Raji (cell line): ENCODE results near the gene PRSS33.

Experiments used
- POLR2A ChIP-seq: IDR thresholded peaks from 2 replicates; pipeline ENCODE4 v1.6.1; 2011; ENCODE audit warnings: low read depth, low read length, control low read depth; ENCODE audit not compliant: insufficient read depth

PRSS33 gene, protein sequence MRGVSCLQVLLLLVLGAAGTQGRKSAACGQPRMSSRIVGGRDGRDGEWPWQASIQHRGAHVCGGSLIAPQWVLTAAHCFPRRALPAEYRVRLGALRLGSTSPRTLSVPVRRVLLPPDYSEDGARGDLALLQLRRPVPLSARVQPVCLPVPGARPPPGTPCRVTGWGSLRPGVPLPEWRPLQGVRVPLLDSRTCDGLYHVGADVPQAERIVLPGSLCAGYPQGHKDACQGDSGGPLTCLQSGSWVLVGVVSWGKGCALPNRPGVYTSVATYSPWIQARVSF

DNA sequence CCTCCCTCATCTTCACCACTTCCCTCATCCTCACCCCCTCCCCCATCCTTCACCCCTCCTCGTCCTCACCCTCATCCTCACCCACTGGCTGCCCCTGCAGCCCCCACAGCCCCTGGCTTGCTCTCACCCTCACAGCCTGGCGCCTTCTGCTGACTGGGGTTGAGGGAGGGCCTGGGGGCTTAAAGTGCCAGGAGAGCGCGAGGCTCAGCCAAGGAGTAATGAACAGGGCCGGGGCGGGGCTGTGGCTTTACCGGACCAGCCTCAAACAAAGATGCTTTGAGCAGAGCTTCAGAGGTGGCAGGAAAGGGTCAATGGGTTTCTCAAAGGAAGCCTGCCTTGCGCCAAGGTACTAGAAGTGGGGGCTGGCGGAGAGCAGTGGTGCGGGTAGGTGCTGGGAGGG lies at the start of gene PRSS33:
TSS of gene PRSS33 (minus strand) at position 155 of the 400 bp plus-strand sequence. CDS start 1,013 bp downstream, outside the sequence.
- TF ChIP-seq POLR2A = no peak

DNA sequence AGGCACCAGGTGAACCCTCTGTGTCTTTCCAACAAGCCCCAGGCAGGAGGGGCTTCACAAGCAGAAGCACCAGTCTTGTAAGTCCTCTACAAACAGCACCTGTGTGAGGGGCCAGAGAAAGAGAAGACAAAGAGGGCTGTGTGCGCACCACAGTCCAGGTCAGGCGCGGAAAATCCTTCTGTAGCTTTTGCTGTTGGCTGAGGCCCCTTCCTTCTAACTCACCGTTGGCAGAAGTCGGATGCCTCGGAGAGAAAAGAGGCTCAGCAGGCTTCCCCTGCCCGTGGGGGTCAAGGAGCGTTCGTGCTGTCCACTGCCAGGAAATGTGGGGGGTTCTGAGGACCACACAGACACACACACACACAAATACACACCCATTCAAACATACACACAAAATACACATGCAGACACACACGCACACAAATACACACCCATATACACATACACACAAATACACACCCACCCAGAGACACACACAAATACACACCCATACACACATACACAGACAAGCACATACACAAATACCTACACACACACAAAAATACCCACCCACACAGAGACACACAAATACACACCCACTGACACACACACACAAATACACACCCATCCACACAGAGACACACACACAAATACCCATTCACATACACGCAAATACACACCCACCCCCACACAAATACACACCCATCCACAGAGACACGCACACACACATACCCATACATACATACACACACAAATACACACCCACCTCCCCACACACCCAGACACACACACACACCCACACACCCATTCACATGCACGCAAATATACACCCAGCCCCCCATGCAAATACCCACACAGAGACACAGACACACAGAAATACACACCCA lies 49.5 kb upstream of the PRSS33 start:
- TF ChIP-seq POLR2A = no peak

DNA sequence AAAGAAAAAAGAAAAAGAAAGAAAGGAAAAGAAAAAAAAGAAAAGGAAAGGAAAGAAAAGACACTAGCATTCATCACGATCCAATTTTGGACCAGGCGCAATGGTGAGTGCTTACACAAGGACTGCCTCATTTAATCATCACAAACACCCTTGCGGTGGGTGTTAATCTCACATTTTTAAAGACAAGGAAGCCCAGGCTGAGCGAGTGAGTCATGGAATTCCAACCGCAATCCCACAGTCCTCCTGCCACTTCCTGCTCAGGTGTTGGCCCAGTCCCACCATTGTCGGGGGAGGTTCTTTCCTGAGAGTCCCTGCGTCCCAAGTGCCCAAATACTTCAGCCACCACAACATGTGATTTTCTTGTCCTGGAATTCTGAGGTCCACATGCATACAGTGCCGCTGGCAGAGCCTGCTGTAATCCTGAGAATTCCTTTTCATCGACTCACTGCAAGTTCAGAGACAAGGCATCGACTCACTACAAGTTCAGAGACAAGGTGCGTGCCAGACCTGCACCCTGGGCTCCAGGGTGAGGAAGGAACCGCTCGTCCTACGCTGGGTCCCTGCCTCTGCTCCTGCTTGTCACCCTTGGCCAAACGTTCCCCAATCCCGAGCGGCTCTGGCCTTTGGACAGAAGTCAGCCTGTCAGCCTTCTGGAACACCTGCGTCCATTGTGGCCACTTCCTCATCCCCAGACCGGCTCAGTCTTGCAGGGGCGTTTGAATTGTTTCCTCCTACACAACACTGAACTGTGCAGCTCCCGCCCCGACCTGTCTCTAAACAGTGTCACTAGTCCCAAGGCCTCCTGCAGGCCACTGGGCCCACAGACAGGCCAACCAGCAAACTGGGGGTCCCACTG lies 48.5 kb upstream of the PRSS33 start:
- TF ChIP-seq POLR2A = no peak

DNA sequence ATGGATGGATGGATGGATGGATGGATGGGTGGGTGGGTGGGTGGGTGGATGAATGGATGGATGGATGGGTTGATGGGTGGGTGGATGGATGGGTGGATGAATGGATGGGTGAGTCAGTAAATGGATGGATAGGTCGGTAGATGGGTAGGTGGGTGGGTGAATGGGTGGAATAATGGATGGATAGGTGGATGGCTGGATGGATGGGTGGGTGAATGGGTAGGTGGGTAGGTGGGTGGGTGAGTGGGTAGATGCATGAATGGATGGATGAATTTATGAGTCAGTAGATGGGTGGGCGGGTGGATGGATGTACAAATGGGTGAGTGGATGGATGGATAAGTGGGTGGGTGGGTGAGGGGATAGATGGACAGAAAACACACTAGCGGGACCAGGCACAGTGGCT lies 47.6 kb upstream of the PRSS33 start:
- no peak for TF ChIP-seq POLR2A

DNA sequence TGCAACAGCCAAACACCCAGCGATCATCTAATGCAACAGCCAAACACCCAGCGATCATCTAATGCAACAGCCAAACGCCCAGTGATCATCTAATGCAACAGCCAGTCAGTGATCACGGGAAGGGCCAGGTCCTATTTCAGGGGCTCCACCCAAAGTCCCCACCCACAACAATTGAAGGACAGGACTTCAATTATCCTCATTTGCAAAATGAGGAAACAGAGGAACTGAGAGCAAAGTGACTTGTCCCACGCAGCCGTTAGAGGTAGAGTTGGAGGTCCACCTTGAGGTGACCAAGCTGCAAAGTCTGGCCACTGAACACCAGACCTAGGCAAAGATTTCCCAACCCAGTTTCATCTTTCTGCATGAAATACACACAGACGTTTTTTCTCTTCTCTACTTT lies 46.4 kb upstream of the PRSS33 start:
- TF ChIP-seq POLR2A = no peak

DNA sequence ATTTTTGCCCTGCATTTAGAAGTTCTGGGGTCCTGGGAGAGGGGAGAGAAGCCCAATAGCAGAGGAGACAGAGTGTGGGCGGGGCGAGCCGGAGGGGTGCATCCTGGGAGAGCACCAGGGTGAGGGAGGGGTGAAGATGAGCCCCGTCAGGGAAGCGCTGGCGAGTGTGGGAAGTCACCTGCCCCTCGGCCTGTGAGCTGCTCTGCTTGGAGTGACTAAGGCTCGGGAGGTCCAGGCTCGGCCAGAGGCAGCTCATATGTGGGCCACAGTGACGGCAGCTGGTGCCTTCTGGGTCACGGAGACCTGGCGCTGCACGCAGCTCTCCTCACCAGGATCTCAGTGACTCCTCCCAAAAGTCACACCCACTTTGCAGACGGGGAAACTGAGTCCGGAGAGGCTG lies 43.8 kb upstream of the PRSS33 start:
- TF ChIP-seq POLR2A = no peak

DNA sequence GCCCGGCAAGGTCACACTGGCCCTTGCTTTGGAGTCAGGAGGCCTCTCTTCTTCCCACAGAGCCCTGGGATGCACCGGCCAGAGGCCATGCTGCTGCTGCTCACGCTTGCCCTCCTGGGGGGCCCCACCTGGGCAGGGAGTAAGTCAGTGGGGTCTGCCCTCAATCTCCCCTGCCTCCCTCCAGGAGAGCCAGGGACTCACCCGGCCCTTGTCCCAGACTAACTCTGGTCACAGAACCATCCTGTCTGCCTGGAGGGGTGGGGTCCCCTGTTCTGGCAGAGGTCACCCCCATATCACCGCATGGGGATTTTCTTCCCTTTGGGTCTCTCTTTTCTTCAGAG lies 43.0 kb upstream of the PRSS33 start:
- no peak for TF ChIP-seq POLR2A

DNA sequence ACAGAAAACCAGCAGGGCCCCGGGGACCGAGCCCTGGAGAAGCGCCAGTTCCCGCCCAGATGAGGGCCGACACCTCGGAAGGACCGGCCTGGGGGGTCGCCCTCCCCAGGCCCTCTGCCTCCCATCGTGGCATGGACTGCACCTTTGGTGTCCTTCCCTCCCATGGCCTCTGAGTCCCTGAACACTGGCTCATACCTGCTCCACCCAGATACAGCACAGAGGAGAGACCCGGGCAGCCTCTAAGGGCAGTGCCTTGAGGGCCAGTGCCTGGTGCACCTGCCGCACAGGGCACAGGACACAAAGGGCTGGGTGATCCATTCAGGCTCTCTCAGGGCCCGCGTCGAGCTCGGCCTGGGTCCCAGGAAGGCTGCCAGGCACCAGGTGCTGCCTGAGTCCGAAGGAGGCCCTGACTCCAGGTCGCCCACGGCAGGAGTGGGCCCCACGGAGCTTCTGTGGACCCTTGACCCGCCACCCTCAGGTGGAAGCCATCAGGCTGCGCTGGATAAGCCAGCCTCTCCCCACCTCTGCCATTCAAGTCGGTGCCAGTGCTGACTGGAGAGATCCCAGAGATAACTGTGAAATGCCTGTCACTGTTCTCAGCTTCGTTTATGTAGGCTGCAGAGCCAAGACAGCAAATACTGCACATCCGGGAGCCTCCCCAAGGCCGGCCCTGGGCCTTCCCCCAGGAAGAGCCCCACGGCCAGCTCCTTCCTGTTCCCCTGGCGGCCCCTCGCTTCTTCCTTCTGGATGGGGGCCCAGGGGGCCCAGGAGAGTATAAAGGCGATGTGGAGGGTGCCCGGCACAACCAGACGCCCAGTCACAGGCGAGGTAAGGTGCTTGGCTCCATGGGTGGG lies 42.4 kb upstream of the PRSS33 start, which contains the start of gene ZG16B:
TSS of gene ZG16B (plus strand) at position 803 of the 854 bp plus-strand sequence. CDS start 139 bp downstream, outside the sequence.
- TF ChIP-seq POLR2A = no peak

DNA sequence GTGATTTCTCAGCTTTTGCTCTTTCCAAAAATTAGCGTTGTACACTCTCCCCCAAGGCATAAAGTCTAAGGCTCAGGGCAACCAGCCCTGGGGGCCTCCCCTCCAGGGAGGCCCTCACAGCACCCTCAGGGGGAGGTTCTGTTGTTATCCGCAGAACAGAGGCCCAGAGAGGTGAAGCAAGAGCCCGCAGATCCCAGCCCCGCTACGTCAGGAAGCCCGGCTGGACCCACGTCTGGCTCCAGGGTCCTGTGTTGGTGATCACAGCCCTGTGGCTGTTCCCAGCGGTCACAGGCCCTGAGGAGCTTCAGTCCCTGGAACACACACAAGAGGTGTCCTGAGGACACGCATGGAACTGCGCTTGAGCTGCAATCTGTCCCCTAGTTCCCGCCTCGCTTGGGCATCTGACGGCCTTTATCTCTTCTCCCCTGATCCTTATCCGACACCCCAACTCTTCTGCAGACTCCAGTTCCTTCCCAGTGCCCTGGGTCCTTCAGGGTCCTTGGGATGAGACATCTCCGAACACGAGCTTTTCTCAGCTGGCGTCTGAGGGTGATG lies 41.6 kb upstream of the PRSS33 start:
- no peak for TF ChIP-seq POLR2A

DNA sequence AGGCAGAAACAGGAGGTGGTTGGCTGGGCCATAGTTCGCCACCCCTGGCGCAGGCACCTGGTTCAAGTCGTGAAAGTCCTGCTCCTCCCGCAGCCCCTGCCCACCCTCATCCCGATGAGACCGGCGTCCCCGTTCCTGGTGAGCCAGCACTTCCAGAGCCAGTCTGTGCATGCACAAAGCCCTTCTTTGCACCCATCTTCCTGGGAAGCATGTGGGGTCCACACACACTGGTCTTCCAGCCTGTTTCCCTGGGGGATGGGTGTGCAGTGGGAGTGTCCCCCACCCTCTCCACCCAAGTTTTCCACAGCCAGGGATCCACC lies 41.1 kb upstream of the PRSS33 start:
- TF ChIP-seq POLR2A = no peak

DNA sequence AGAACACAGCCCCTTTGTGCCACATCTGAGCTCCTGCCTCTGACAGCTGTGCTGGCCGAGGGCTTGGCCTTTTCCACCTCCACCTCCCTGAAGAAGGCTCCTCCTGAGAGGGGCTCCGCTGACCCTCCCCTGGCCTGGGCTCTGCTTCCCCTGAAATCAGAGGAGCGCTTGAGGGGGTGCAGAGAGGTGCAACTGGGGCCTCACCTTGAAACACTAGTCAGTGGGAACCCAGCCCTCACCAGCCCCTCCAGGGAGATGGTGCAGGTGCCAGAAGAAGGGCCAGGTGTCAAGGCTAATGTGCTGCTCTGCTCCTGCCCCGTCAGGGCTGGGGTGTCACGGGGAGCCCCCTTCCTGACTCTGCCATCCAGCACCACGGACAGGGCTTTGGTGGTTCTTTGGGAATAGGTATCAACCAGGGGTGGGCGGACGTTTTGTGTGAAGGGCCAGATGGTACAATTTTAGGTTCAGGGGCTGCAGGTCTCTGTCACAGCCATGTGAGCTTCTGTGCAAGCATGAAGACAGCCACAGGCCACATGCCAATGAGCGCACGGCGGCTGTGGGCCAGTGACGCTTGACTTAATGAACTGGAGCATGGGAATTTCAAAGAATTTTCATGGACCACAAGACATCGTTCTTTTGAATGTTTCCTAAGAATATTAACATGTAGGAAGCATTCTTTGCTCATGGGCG lies 40.6 kb upstream of the PRSS33 start:
- no peak for TF ChIP-seq POLR2A

DNA sequence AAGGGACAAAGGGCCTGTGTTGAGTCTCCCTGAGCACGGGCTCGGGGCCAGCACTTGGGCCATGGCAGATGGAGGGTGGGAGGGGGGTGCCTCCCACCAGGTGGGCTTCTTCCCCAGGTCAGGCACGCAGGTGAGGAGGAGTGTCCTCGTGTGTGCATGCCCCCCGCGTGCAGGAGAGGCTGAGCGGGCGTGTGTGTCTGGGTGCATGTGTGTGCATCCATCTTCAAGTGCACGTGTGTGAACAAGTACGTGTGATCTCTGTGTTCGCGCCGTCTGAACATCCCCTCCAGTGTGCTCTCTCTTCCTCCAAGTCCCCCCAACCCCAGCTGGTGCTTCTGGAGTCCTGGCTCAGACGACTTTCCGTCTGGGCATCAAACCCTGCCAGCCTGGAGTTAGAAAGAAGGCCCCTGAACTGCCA lies 40.0 kb upstream of the PRSS33 start:
- TF ChIP-seq POLR2A = no peak

DNA sequence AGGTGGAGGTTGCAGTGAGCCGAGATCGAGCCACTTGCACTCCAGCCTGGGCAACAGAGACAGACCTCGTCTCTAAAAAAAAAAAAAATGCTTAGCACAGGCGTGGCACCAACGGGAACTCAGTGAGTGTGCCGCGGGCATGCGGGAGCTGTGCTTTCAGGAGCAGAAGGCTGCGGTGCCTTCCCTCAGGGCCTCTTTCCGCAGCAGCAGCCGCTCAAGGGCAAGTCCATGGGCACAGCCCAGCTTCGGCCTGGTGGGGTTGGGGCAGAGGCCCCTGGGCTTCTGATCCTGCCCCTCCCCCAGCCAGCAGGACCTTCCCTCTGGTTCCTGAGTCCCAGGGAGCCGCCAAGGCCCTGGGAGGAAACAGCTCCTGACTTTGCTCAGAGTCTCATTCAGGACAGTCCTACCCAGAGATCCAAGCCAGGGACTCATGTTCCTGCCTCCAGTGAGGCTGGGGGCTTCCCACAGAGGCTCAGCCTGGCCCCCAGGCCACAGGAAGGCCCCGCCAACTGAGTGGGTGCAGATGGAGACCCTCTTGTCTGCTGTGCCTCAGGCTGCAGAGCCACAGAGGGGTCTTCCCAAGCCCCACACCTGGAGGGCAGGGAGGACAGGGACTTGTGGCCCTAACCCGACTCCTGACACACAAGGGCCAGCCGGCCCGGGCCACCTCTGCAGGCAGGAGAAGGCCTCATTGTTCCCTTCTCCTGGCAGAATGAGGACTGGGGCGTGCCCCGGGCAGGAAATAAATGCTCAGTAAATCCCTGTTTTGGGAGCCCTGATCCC lies 39.4 kb upstream of the PRSS33 start:
- TF ChIP-seq POLR2A = no peak
